ENCODE results near the gene NR3C2. TPM values are rescaled to one million over a fixed set of nuclear protein-coding genes. Genes with fewer than 3 reads are reported as not detected.

The NR3C2 gene
- total RNA-seq, 1 experiment from 2014 or later: 2.8 TPM

DNA sequence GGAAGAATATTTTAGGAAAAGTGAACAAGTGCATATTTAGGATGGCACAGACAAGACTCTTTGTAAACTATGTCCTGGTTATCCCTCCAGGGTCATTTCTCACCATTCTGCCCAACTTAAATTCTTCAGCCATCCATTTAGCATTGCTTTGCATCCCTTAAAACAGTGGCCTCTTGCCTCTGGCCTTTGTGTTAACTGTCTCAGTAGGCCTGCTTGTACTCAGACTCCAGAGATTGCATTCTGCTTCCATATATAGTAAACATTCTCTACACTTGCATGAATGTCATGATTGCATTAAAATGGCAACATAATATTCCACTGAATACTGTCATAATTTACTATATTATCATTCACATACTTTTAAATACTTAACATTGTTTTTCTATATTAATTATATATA lies 43.2 kb downstream of the NR3C2 start:
- H3K27ac ChIP-seq (ENCODE audit: low read length): no peak overlapping the region
- no peak overlapping the region for H2AFZ ChIP-seq (ENCODE audit: low read length)
- no peaks in the 10 kb centered on the region for H3K27me3 ChIP-seq (ENCODE audit: low read length)
- no peaks in the 10 kb centered on the region for H3F3A ChIP-seq (ENCODE audit: low read length, unreplicated experiment)
- H3K36me3 ChIP-seq (ENCODE audit: low read depth, low read length): no peaks in the 10 kb centered on the region
- ATAC-seq (no peak), DNase-seq (no peak)
- ChIA-PET POLR2A (ENCODE audit: unreplicated experiment) (no interaction called here), CTCF (no interaction called here)
- H3K9ac ChIP-seq (ENCODE audit: low read length): no peak overlapping the region
- H3K9me3 ChIP-seq (ENCODE audit: low read length): no peaks in the 10 kb centered on the region
- no peaks in the 10 kb centered on the region for H3K4me1 ChIP-seq (ENCODE audit: insufficient read depth, low read length)
- intact Hi-C loops (cut with micrococcal nuclease): no loop called here
- H3K4me3 ChIP-seq (ENCODE audit: low read length): no peak overlapping the region
- no peaks in the 10 kb centered on the region for H3K9me2 ChIP-seq (replicated peaks; ENCODE audit: low read length)
- no peaks in the 10 kb centered on the region for H3K79me2 ChIP-seq (ENCODE audit: low read length)
- H4K20me1 ChIP-seq (ENCODE audit: low read length): no peaks in the 10 kb centered on the region
- no peak overlapping the region for H3K4me2 ChIP-seq (ENCODE audit: low read length)
- BruUV-seq (replicated peaks): no TSS peak
- TF ChIP-seq EZH2 (IDR thresholded peaks at IDR 0.05; ENCODE audit: low read length, unreplicated experiment): no peak
- TF ChIP-seq, protein P1, sequence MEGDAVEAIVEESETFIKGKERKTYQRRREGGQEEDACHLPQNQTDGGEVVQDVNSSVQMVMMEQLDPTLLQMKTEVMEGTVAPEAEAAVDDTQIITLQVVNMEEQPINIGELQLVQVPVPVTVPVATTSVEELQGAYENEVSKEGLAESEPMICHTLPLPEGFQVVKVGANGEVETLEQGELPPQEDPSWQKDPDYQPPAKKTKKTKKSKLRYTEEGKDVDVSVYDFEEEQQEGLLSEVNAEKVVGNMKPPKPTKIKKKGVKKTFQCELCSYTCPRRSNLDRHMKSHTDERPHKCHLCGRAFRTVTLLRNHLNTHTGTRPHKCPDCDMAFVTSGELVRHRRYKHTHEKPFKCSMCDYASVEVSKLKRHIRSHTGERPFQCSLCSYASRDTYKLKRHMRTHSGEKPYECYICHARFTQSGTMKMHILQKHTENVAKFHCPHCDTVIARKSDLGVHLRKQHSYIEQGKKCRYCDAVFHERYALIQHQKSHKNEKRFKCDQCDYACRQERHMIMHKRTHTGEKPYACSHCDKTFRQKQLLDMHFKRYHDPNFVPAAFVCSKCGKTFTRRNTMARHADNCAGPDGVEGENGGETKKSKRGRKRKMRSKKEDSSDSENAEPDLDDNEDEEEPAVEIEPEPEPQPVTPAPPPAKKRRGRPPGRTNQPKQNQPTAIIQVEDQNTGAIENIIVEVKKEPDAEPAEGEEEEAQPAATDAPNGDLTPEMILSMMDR (conservative IDR thresholded peaks at IDR 0.05; ENCODE audit: low read depth, low read length): no peak
- TF ChIP-seq EZH2phosphoT487 (IDR thresholded peaks at IDR 0.05; ENCODE audit: borderline replicate concordance, low read length): no peak

DNA sequence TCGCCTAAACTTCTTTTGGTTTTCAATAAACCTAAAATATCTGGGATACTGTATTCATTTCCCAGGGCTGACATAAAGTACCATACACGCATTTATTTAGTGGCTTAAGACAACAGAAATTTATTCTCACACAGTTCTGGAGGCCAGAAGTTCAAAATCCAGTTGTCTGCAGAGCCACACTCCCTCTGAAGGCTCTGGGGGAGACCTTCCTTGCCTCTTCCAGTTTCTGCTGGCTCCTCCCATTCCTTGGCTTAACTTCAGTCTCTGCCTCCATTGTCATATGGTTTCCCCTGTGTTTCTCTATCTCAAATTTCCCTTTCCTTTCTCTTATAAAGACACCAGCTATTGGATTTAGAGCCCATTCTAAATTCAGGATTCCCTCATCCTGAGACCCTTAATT lies 44.4 kb downstream of the NR3C2 start:
- intact Hi-C loops (cut with micrococcal nuclease): no loop called here
- Histone ChIP-seq H3K27ac (ENCODE audit: low read length) (no peak overlapping the region), H3K4me1 (ENCODE audit: insufficient read depth, low read length) (no peaks in the 10 kb centered on the region), H3K79me2 (ENCODE audit: low read length) (no peaks in the 10 kb centered on the region), H3K9me3 (ENCODE audit: low read length) (no peaks in the 10 kb centered on the region), H3K4me3 (ENCODE audit: low read length) (no peak overlapping the region), H4K20me1 (ENCODE audit: low read length) (no peaks in the 10 kb centered on the region), H3K27me3 (ENCODE audit: low read length) (no peaks in the 10 kb centered on the region), H3K36me3 (ENCODE audit: low read depth, low read length) (no peaks in the 10 kb centered on the region), H3F3A (ENCODE audit: low read length, unreplicated experiment) (no peaks in the 10 kb centered on the region), H3K9me2 (replicated peaks; ENCODE audit: low read length) (no peaks in the 10 kb centered on the region), H3K9ac (ENCODE audit: low read length) (no peak overlapping the region), H2AFZ (ENCODE audit: low read length) (no peak overlapping the region), H3K4me2 (ENCODE audit: low read length) (no peak overlapping the region)
- ChIA-PET POLR2A (ENCODE audit: unreplicated experiment) (no interaction called here), CTCF (no interaction called here)
- ATAC-seq (no peak), DNase-seq (no peak)
- BruUV-seq (replicated peaks): no TSS peak
- no peak for TF ChIP-seq EZH2phosphoT487 (IDR thresholded peaks at IDR 0.05; ENCODE audit: borderline replicate concordance, low read length)
- TF ChIP-seq EZH2 (IDR thresholded peaks at IDR 0.05; ENCODE audit: low read length, unreplicated experiment): no peak
- TF ChIP-seq, protein P1 (conservative IDR thresholded peaks at IDR 0.05; ENCODE audit: low read depth, low read length): no peak

DNA sequence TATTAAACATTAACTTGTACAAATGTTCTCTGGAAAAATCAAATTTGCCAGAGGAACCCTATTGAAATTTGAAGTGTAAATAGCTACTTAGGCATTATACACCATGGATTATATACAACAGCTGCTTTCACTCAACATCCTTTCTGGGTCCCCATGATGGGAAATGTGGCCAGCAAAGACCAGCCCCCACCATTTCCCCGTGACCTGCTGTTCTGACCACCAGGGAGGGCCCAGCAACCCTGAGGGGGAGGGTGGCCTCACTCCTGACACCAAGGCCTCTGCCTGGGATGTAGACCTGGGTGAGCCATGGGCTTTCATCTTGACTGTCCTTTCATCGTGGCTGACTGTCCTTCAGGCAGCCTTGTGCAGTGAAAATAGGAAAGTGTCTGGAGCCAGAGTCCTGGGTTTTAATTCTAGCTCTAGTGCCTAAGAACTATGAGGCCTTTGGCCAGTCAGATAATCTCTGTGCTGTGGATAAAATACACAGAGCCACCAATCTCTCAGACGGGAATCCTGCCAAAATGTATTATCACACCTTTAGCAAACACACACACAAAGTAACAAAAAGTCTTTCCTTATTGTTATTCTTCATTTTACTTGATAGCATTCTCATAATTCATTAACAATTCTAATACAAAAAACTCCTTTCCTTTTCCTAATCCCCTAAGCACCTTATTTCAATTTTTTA lies 45.1 kb downstream of the NR3C2 start:
- intact Hi-C loops (cut with micrococcal nuclease): no loop called here

More for the DNA sequence above, 45.1 kb downstream of the NR3C2 start:
- ATAC-seq (no peak), DNase-seq (no peak)
- H3F3A ChIP-seq (ENCODE audit: low read length, unreplicated experiment): no peaks in the 10 kb centered on the region
- CTCF ChIA-PET: no interaction called here
- no peaks in the 10 kb centered on the region for H4K20me1 ChIP-seq (ENCODE audit: low read length)
- no peaks in the 10 kb centered on the region for H3K4me1 ChIP-seq (ENCODE audit: insufficient read depth, low read length)
- TF ChIP-seq EZH2phosphoT487 (IDR thresholded peaks at IDR 0.05; ENCODE audit: borderline replicate concordance, low read length): no peak
- TF ChIP-seq, protein P1 (conservative IDR thresholded peaks at IDR 0.05; ENCODE audit: low read depth, low read length): no peak
- TF ChIP-seq EZH2 (IDR thresholded peaks at IDR 0.05; ENCODE audit: low read length, unreplicated experiment): no peak
- H3K27ac ChIP-seq (ENCODE audit: low read length): no peak overlapping the region
- H3K4me2 ChIP-seq (ENCODE audit: low read length): no peak overlapping the region
- no peaks in the 10 kb centered on the region for H3K9me2 ChIP-seq (replicated peaks; ENCODE audit: low read length)
- no peaks in the 10 kb centered on the region for H3K9me3 ChIP-seq (ENCODE audit: low read length)
- BruUV-seq (replicated peaks): no TSS peak
- no peak overlapping the region for H2AFZ ChIP-seq (ENCODE audit: low read length)
- no peaks in the 10 kb centered on the region for H3K79me2 ChIP-seq (ENCODE audit: low read length)
- no peaks in the 10 kb centered on the region for H3K36me3 ChIP-seq (ENCODE audit: low read depth, low read length)
- H3K4me3 ChIP-seq (ENCODE audit: low read length): no peak overlapping the region
- POLR2A ChIA-PET (ENCODE audit: unreplicated experiment): no interaction called here
- no peaks in the 10 kb centered on the region for H3K27me3 ChIP-seq (ENCODE audit: low read length)
- no peak overlapping the region for H3K9ac ChIP-seq (ENCODE audit: low read length)
